Hindlimb muscle (tissue), 1 donor: ENCODE results near the gene LDHAL6A. TPM values are rescaled to one million over a fixed set of nuclear protein-coding genes. Genes with fewer than 3 reads are reported as not detected.

Experiments used
- DNase-seq: peaks from one replicate; pipeline ENCODE4 v3.0.0-alpha.2; 2013
- polyA plus RNA-seq: library from polyadenylated mRNA; unstranded; fragments of 120-200 nt; gene quantifications from one replicate; pipeline ENCODE4 v1.2.1, GENCODE V29; 2013; ENCODE audit not compliant: insufficient read length

The LDHAL6A gene
- polyA plus RNA-seq, 1 donor, result 0.22 TPM

GRCh38 chr11:18490736-18491485 is 35.3 kb downstream of the LDHAL6A start:
- DNase-seq, result no peak

GRCh38 chr11:18491924-18492323 is 36.3 kb downstream of the LDHAL6A start:
- DNase-seq, result no peak

GRCh38 chr11:18492888-18493287 is 37.2 kb downstream of the LDHAL6A start:
- DNase-seq, result no peak

- no peak for DNase-seq
Measured at GRCh38 chr11:18493310-18493709, 37.7 kb downstream of the LDHAL6A start.

GRCh38 chr11:18495271-18495670 is 39.6 kb downstream of the LDHAL6A start:
- DNase-seq, result no peak

GRCh38 chr11:18495703-18496102 is 40.0 kb downstream of the LDHAL6A start:
- no peak for DNase-seq

- DNase-seq, result no peak
Measured at GRCh38 chr11:18498039-18498438, 42.4 kb downstream of the LDHAL6A start.

- DNase-seq, result no peak
Measured at GRCh38 chr11:18501629-18502028, 46.0 kb downstream of the LDHAL6A start.

- no peak for DNase-seq
Measured at GRCh38 chr11:18502352-18502751, 46.7 kb downstream of the LDHAL6A start.

- no peak for DNase-seq
Measured at GRCh38 chr11:18521122-18521521, 65.5 kb downstream of the LDHAL6A start.

- DNase-seq, result no peak
Measured at GRCh38 chr11:18522388-18522787, 66.7 kb downstream of the LDHAL6A start.

GRCh38 chr11:18523084-18523483 is 67.4 kb downstream of the LDHAL6A start:
- DNase-seq, result no peak

GRCh38 chr11:18524248-18524647 is 68.6 kb downstream of the LDHAL6A start:
- DNase-seq, result no peak

- DNase-seq, result no peak
Measured at GRCh38 chr11:18526130-18526520, 70.5 kb downstream of the LDHAL6A start.

GRCh38 chr11:18526521-18527296 is 71.1 kb downstream of the LDHAL6A start, which contains the start of gene TSG101:
TSS of gene TSG101 (minus strand) at chr11:18526942. CDS start at chr11:18526816, 126 bp downstream.
- peak; percentile 96 for DNase-seq

GRCh38 chr11:18527512-18527911 is 71.9 kb downstream of the LDHAL6A start:
- peak; percentile 11 for DNase-seq

Other genes starting within 250 kb of the LDHAL6A start
- gene SAA4, start 219.1 kb upstream of the LDHAL6A start, polyA plus RNA-seq, result not detected
- gene SAA2, start 207.2 kb upstream of the LDHAL6A start, polyA plus RNA-seq, result not detected
- gene SAA1, start 189.6 kb upstream of the LDHAL6A start, polyA plus RNA-seq, result not detected
- gene HPS5, start 133.7 kb upstream of the LDHAL6A start, polyA plus RNA-seq, result 10.9 TPM
- 33.2 TPM for gene GTF2H1, start 133.3 kb upstream of the LDHAL6A start, polyA plus RNA-seq
- gene LDHA, start 61.3 kb upstream of the LDHAL6A start, polyA plus RNA-seq, result 528 TPM
- gene LDHC, start 43.5 kb upstream of the LDHAL6A start, polyA plus RNA-seq, result 0.61 TPM
- gene TSG101, start 71.1 kb downstream of the LDHAL6A start, polyA plus RNA-seq, result 103 TPM
- 13.6 TPM for gene UEVLD, start 132.9 kb downstream of the LDHAL6A start, polyA plus RNA-seq
- gene MISFA, start 143.9 kb downstream of the LDHAL6A start, polyA plus RNA-seq, result 8.1 TPM
- gene SPTY2D1, start 178.5 kb downstream of the LDHAL6A start, polyA plus RNA-seq, result 12.9 TPM
- 4.0 TPM for gene TMEM86A, start 242.9 kb downstream of the LDHAL6A start, polyA plus RNA-seq